Testis (tissue), 2 donors: ENCODE data around the gene CHD2.

Source experiments
- CTCF ChIP-seq, 3 experiments: fragments of 450-650 bp in 2 of 3; fragments of 200-600 bp in 1 of 3; sonication (generic) in 1 of 3; IDR thresholded peaks; one replicate each; pipeline ENCODE4 v1.5.1; 2016 to 2019; ENCODE audit warnings: antibody characterized with exemption in 3 of 3, mild to moderate bottlenecking in 2 of 3, moderate library complexity in 1 of 3
- POLR2A ChIP-seq: fragments of 450-650 bp; IDR thresholded peaks from one replicate; pipeline ENCODE4 v1.6.1; 2017; ENCODE audit warnings: antibody characterized with exemption, mild to moderate bottlenecking, moderate library complexity

GRCh38 chr15:93018574-93018973 is 118.5 kb downstream of the CHD2 start:
- TF ChIP-seq CTCF (IDR thresholded peaks at IDR 0.05): peak in 2 of 3 experiments; percentile 2 to 27
- TF ChIP-seq POLR2A: no peak
